A549 (cell line): ENCODE measurements around the gene ZMYND19. TPM values are rescaled to one million over a fixed set of nuclear protein-coding genes. Genes with fewer than 3 reads are reported as not detected.
"Not testable (repeated sequence)": the region's sequence is repeated elsewhere in the genome, so short reads cannot be mapped to it uniquely, and the experiment has no call there.

Experiments used
- ATAC-seq, 2 experiments: fragments of 200-7000 bp in 1 of 2; fragments of >200 bp in 1 of 2; cut with Nextera tagmentation in 1 of 2; cut with Tn5 transposase in 1 of 2; 3 replicates each; pipeline versions ENCODE4 v1.8.0 to v1.9.1; 2018 to 2020; ENCODE audit warnings: mild to moderate bottlenecking in 1 of 2, moderate library complexity in 1 of 2
- CTCF ChIA-PET: fragments of 300-600 bp; sonication (Branson Sonifier 250); formaldehyde crosslinking; extraction: SDS; loops from one replicate; lab custom pipeline; 2021; ENCODE audit warnings: antibody characterized with exemption, inconsistent platforms; lab: Yijun Ruan, JAX
- POLR2A ChIA-PET: fragments of 350-600 bp; formaldehyde crosslinking; extraction: SDS; loops from one replicate; lab custom pipeline; 2021; ENCODE audit warnings: antibody characterized with exemption, inconsistent platforms; lab: Yijun Ruan, JAX
- DNase-seq, 2 experiments: peaks; one replicate each; pipeline versions ENCODE4 v3.0.0 to v3.0.0-alpha.2; 2011 to 2016; ENCODE audit warnings: low read depth in 1 of 2, low spot score in 1 of 2
- FAIRE-seq: peaks from 2 replicates; lab custom pipeline; 2011; peaks lifted over from hg19 to GRCh38; lab: Jason Lieb, UNC
- H3K27ac ChIP-seq, 2 experiments: fragments of >200 bp; sonication (Bioruptor Twin); formaldehyde crosslinking; 3 replicates each; pipeline ENCODE4 v1.5.1; 2016 to 2017
- H3K4me1 ChIP-seq: fragments of >200 bp; sonication (Bioruptor Twin); formaldehyde crosslinking; 3 replicates; pipeline ENCODE4 v1.6.1; 2016
- H3K4me2 ChIP-seq: fragments of >200 bp; sonication (Bioruptor Twin); formaldehyde crosslinking; 3 replicates; pipeline ENCODE4 v1.6.1; 2016
- H3K4me3 ChIP-seq: fragments of >200 bp; sonication (Bioruptor Twin); formaldehyde crosslinking; 3 replicates; pipeline ENCODE4 v1.5.1; 2016
- H3K9me3 ChIP-seq: fragments of >200 bp; sonication (Bioruptor Twin); formaldehyde crosslinking; 3 replicates; pipeline ENCODE4 v1.6.1; 2016
- ATOH8 ChIP-seq: fragments of 250-450 bp; sonication (Bioruptor Pico); IDR thresholded peaks from 2 replicates; pipeline ENCODE4 v1.5.0; 2020; ENCODE audit warnings: low read depth, mild to moderate bottlenecking, moderate library complexity
- CTCF ChIP-seq: fragments of >200 bp; sonication (Bioruptor Twin); formaldehyde crosslinking; IDR thresholded peaks from 3 replicates; pipeline ENCODE4 v1.5.1; 2016
- EHMT2 ChIP-seq: fragments of 200-600 bp; sonication (generic); IDR thresholded peaks from 2 replicates; pipeline ENCODE4 v1.6.1; 2016; ENCODE audit warnings: antibody characterized with exemption, low read depth, mild to moderate bottlenecking, moderate library complexity
- EP300 ChIP-seq, 2 experiments: fragments of >200 bp; sonication (Bioruptor Twin); formaldehyde crosslinking; IDR thresholded peaks; 2 replicates in 1 of 2; 3 replicates in 1 of 2; pipeline ENCODE4 v1.6.1; 2016 to 2017
- FOXS1 ChIP-seq: fragments of 250-450 bp; sonication (Bioruptor Pico); IDR thresholded peaks from 2 replicates; pipeline ENCODE4 v1.5.0; 2020; ENCODE audit warnings: mild to moderate bottlenecking, moderate library complexity
- GATA3 ChIP-seq: IDR thresholded peaks from 2 replicates; pipeline ENCODE4 v1.6.1; 2012; ENCODE audit warnings: borderline replicate concordance
- HOXB13 ChIP-seq: fragments of 250-450 bp; sonication (Bioruptor Pico); IDR thresholded peaks from 2 replicates; pipeline ENCODE4 v1.5.0; 2020; ENCODE audit warnings: low read depth, mild to moderate bottlenecking, moderate library complexity
- JUN ChIP-seq, 2 experiments: fragments of >200 bp; sonication (Bioruptor Twin); formaldehyde crosslinking; IDR thresholded peaks; 2 replicates in 1 of 2; 3 replicates in 1 of 2; pipeline ENCODE4 v1.6.1; 2016 to 2017
- JUNB ChIP-seq: fragments of >200 bp; sonication (Bioruptor Twin); formaldehyde crosslinking; IDR thresholded peaks from 2 replicates; pipeline ENCODE4 v1.6.1; 2016
- KDM1A ChIP-seq: fragments of 200-600 bp; sonication (generic); IDR thresholded peaks from 2 replicates; pipeline ENCODE4 v1.6.1; 2016; ENCODE audit warnings: low read depth, mild to moderate bottlenecking
- MAFK ChIP-seq: fragments of 450-650 bp; IDR thresholded peaks from 2 replicates; pipeline ENCODE4 v1.6.1; 2014; ENCODE audit not compliant: partially characterized antibody
- NPAS2 ChIP-seq: fragments of 250-450 bp; sonication (Bioruptor Pico); IDR thresholded peaks from 2 replicates; pipeline ENCODE4 v1.8.0; 2022; ENCODE audit warnings: mild to moderate bottlenecking, moderate library complexity, borderline replicate concordance
- NR3C1 ChIP-seq: fragments of >200 bp; sonication (Bioruptor Twin); formaldehyde crosslinking; IDR thresholded peaks from 3 replicates; pipeline ENCODE4 v1.6.1; 2017
- POLR2A ChIP-seq: IDR thresholded peaks from 2 replicates; pipeline ENCODE4 v1.6.1; 2012; ENCODE audit warnings: mild to moderate bottlenecking, low read length
- REST ChIP-seq: fragments of 200-600 bp; sonication (generic); IDR thresholded peaks from 2 replicates; pipeline ENCODE4 v1.6.1; 2016; ENCODE audit warnings: antibody characterized with exemption, mild to moderate bottlenecking, moderate library complexity
- SREBF2 ChIP-seq: fragments of 450-650 bp; IDR thresholded peaks from 2 replicates; pipeline ENCODE4 v1.6.1; 2014; ENCODE audit warnings: mild to moderate bottlenecking, moderate library complexity
- ZFP36 ChIP-seq: fragments of 450-650 bp; IDR thresholded peaks from 2 replicates; pipeline ENCODE4 v1.6.1; 2014; ENCODE audit warnings: borderline replicate concordance; ENCODE audit not compliant: partially characterized antibody
- ZNF302 ChIP-seq: fragments of 250-450 bp; sonication (Bioruptor Pico); IDR thresholded peaks from 2 replicates; pipeline ENCODE4 v1.9.0; 2021; ENCODE audit warnings: inconsistent platforms, mild to moderate bottlenecking, moderate library complexity
- WGBS: methylation state at CpG from one replicate; pipeline ENCODE4 v1.1.6; 2017; ENCODE audit errors: missing lambda C conversion rate; 5-methylcytosine and 5-hydroxymethylcytosine counted together
- polyA plus RNA-seq, 4 experiments: library from polyadenylated mRNA; depleted of rRNA in 3 of 4; stranded (reverse); fragments of >200 nt; fragmentation: RNase III in 1 of 4; extraction: RNeasy Plus Mini Kit Qiagen cat#74134 plus additional on column Dnase treatment in 1 of 4; gene quantifications; 2 replicates in 3 of 4; 3 replicates in 1 of 4; pipeline ENCODE4 v1.2.3, GENCODE V29; 2011 to 2017
- TF ChIP-seq, protein P1 (sequence below): fragments of 250-450 bp; sonication (Bioruptor Pico); IDR thresholded peaks from 2 replicates; pipeline ENCODE4 v1.5.0; 2021; ENCODE audit warnings: mild to moderate bottlenecking, moderate library complexity, borderline replicate concordance
- TF ChIP-seq, protein P2 (sequence below): fragments of >200 bp; sonication (Bioruptor Twin); formaldehyde crosslinking; IDR thresholded peaks from 2 replicates; pipeline ENCODE4 v1.6.1; 2016

The ZMYND19 gene
- polyA plus RNA-seq, 2 of the 4 experiments (the other 2 are of a cell fraction) = 19.6 to 38.7 TPM

GRCh38 chr9:137602661-137603060 is 12.3 kb upstream of the ZMYND19 start:
- ATAC-seq = peak in 1 of 2 experiments; percentile 7; a peak in 1 of 6 replicates
- POLR2A ChIA-PET = no interaction called here
- H3K4me2 ChIP-seq = no peak overlapping the region
- TF ChIP-seq MAFK = no peak
- TF ChIP-seq, all 56 proteins: peak for 0
- WGBS = 22% methylated on average over 3 of the region's 3 CpGs
- Histone ChIP-seq H3K4me3 (no peak overlapping the region), H3K27ac (no peak overlapping the region; a peak in 1 of 6 replicates), H3K4me1 (peaks cover 22% of the 10 kb centered on the region), H3K9me3 (no peaks in the 10 kb centered on the region)
- FAIRE-seq (no peak), DNase-seq (no peak)
- CTCF ChIA-PET = interaction anchor here (0.7 to 18.5 kb wide), 4 partner anchors 10 to 169 kb away, joined by 3 to 175 read pairs (median 7); partner anchors contain the start of gene DPH7

DNA sequence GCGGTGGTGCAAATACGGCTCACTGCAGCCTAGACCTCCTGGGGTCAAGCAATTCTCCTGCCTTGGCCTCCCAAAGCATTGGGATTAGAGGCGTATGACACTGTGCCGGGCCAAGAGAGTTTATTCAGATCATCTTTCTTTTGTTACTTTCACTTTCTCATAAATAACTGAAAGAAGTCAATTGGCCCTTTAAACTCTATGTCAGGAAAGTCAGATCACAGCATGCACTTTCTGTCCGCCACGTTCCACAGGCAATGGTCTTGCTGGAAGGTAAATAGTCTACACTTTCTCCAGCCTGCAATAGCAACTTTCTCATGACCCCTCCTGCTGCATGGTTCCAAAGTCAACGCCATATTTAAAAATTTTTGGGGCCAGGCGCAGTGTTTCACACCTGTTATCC is 8.6 kb upstream of the ZMYND19 start:
- no peak overlapping the region; the same call in 2 of the 3 replicates for H3K4me2 ChIP-seq
- ATAC-seq (no peak; a peak in 1 of 6 replicates), FAIRE-seq (no peak), DNase-seq (no peak)
- ChIA-PET CTCF (interaction anchor here (0.6 to 18.5 kb wide), 2 partner anchors 18 to 297 kb away, joined by 3 to 175 read pairs; partner anchors contain the start of genes DPH7 and NRARP), POLR2A (no interaction called here)
- H3K4me1 ChIP-seq = peaks cover 7% of the 10 kb centered on the region; the same call in 1 of the 3 replicates
- no peak overlapping the region for H3K27ac ChIP-seq
- no peaks in the 10 kb centered on the region for H3K9me3 ChIP-seq
- 76% methylated on average over 8 of the region's 8 CpGs for WGBS
- TF ChIP-seq REST (no peak), POLR2A (no peak), ZFP36 (no peak), GATA3 (no peak), JUN (IDR thresholded peaks at IDR 0.05) (no peak), HOXB13 (CRISPR knock-in tag) (no peak), ATOH8 (CRISPR knock-in tag) (no peak), KDM1A (no peak), ZNF302 (CRISPR knock-in tag) (no peak), EP300 (IDR thresholded peaks at IDR 0.05) (no peak), SREBF2 (no peak), EHMT2 (no peak), MAFK (no peak), FOXS1 (CRISPR knock-in tag) (no peak), CTCF (no peak), NR3C1 (no peak), JUNB (no peak), NPAS2 (CRISPR knock-in tag) (no peak)
- TF ChIP-seq, protein P1, sequence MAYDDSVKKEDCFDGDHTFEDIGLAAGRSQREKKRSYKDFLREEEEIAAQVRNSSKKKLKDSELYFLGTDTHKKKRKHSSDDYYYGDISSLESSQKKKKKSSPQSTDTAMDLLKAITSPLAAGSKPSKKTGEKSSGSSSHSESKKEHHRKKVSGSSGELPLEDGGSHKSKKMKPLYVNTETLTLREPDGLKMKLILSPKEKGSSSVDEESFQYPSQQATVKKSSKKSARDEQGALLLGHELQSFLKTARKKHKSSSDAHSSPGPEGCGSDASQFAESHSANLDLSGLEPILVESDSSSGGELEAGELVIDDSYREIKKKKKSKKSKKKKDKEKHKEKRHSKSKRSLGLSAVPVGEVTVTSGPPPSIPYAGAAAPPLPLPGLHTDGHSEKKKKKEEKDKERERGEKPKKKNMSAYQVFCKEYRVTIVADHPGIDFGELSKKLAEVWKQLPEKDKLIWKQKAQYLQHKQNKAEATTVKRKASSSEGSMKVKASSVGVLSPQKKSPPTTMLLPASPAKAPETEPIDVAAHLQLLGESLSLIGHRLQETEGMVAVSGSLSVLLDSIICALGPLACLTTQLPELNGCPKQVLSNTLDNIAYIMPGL (CRISPR knock-in tag) = no peak
- TF ChIP-seq, protein P2, sequence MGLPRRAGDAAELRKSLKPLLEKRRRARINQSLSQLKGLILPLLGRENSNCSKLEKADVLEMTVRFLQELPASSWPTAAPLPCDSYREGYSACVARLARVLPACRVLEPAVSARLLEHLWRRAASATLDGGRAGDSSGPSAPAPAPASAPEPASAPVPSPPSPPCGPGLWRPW = no peak
- no peak overlapping the region for H3K4me3 ChIP-seq

- not testable (repeated sequence) for ATAC-seq, H3K27ac ChIP-seq, H3K4me1 ChIP-seq, H3K4me3 ChIP-seq, H3K9me3 ChIP-seq, H3K4me2 ChIP-seq, DNase-seq, FAIRE-seq
- ChIA-PET CTCF (interaction anchor here (0.6 to 18.5 kb wide), 2 partner anchors 16 to 38 kb away, joined by 3 to 175 read pairs; partner anchors contain the start of gene DPH7), POLR2A (interaction anchor here (1.6 kb wide), 1 partner anchor 9 kb away, joined by 9 read pairs; the partner anchor contains the start of gene ARRDC1)
- WGBS = 75% methylated on average over 7 of the region's 7 CpGs
Measured at GRCh38 chr9:137596577-137596976, 6.3 kb upstream of the ZMYND19 start.
